IPS DF 4.7 (cell line): ENCODE measurements around the gene TMEM131L.
"Not testable (repeated sequence)": the region's sequence is repeated elsewhere in the genome, so short reads cannot be mapped to it uniquely, and the experiment has no call there.

ENCODE experiments used
- DNase-seq: peaks from one replicate; pipeline ENCODE4 v3.0.0-alpha.2; 2013; ENCODE audit warnings: low spot score; ENCODE audit errors: extremely low read depth

The TMEM131L gene

GRCh38 chr4:153541456-153542096 lies 75.4 kb downstream of the TMEM131L start:
- DNase-seq: no peak

GRCh38 chr4:153542131-153542530 lies 76.0 kb downstream of the TMEM131L start:
- no peak for DNase-seq

GRCh38 chr4:153542834-153543233 lies 76.7 kb downstream of the TMEM131L start:
- DNase-seq: no peak

- DNase-seq: no peak
These were observed 77.2 kb downstream of the TMEM131L start for GRCh38 chr4:153543351-153543750.

GRCh38 chr4:153545822-153546221 lies 79.7 kb downstream of the TMEM131L start:
- DNase-seq: no peak

GRCh38 chr4:153546280-153546679 lies 80.1 kb downstream of the TMEM131L start:
- DNase-seq: no peak

GRCh38 chr4:153547520-153547919 lies 81.4 kb downstream of the TMEM131L start:
- no peak for DNase-seq

GRCh38 chr4:153548907-153549306 lies 82.7 kb downstream of the TMEM131L start:
- DNase-seq: not testable (repeated sequence)

GRCh38 chr4:153549405-153549804 lies 83.2 kb downstream of the TMEM131L start:
- DNase-seq: no peak

GRCh38 chr4:153553155-153553818 lies 87.1 kb downstream of the TMEM131L start:
- DNase-seq: no peak

GRCh38 chr4:153553819-153554170 lies 87.6 kb downstream of the TMEM131L start:
- no peak for DNase-seq

GRCh38 chr4:153555730-153556434 lies 89.7 kb downstream of the TMEM131L start:
- no peak for DNase-seq

- no peak for DNase-seq
These were observed 90.3 kb downstream of the TMEM131L start for GRCh38 chr4:153556435-153556815.

- no peak for DNase-seq
These were observed 94.7 kb downstream of the TMEM131L start for GRCh38 chr4:153560908-153561307.

- no peak for DNase-seq
These were observed 98.7 kb downstream of the TMEM131L start for GRCh38 chr4:153564630-153565525.

- DNase-seq: no peak
These were observed 100.5 kb downstream of the TMEM131L start for GRCh38 chr4:153566631-153567150.

GRCh38 chr4:153567660-153568059 lies 101.5 kb downstream of the TMEM131L start:
- not testable (repeated sequence) for DNase-seq

- DNase-seq: no peak
These were observed 104.2 kb downstream of the TMEM131L start for GRCh38 chr4:153570228-153570973.

GRCh38 chr4:153571006-153571545 lies 104.9 kb downstream of the TMEM131L start:
- no peak for DNase-seq

GRCh38 chr4:153572609-153573008 lies 106.4 kb downstream of the TMEM131L start:
- DNase-seq: no peak
